Activated T-cell treated with anti-CD3 and anti-CD28 coated beads, Interleukin-2, amount 50 U/mL, for 24 hours (primary cell): ENCODE results near the gene ALOX5.
A peak's percentile ranks its signal among the peaks of the same experiment; 100 is the strongest.
"Not testable (repeated sequence)": the region's sequence is repeated elsewhere in the genome, so short reads cannot be mapped to it uniquely, and the experiment has no call there.

Experiments used
- DNase-seq: peaks from one replicate; pipeline ENCODE4 v3.0.0-alpha.2; 2020
- H3K27ac Mint-ChIP-seq: 2 replicates; pipeline ENCODE4 v1.8.0; 2020; ENCODE audit warnings: mild to moderate bottlenecking, mixed read lengths
- H3K27me3 Mint-ChIP-seq: 2 replicates; pipeline ENCODE4 v1.8.0; 2020; ENCODE audit warnings: mixed read lengths
- H3K36me3 Mint-ChIP-seq: 2 replicates; pipeline ENCODE4 v1.8.0; 2020; ENCODE audit warnings: low read depth, mixed read lengths
- H3K4me1 Mint-ChIP-seq: 2 replicates; pipeline ENCODE4 v1.8.0; 2020; ENCODE audit warnings: low read depth, mixed read lengths
- H3K4me3 Mint-ChIP-seq: 2 replicates; pipeline ENCODE4 v1.8.0; 2020; ENCODE audit warnings: mild to moderate bottlenecking, moderate library complexity, mixed read lengths
- H3K9me3 Mint-ChIP-seq: 2 replicates; pipeline ENCODE4 v1.8.0; 2020; ENCODE audit warnings: mixed read lengths

ALOX5 gene

DNA sequence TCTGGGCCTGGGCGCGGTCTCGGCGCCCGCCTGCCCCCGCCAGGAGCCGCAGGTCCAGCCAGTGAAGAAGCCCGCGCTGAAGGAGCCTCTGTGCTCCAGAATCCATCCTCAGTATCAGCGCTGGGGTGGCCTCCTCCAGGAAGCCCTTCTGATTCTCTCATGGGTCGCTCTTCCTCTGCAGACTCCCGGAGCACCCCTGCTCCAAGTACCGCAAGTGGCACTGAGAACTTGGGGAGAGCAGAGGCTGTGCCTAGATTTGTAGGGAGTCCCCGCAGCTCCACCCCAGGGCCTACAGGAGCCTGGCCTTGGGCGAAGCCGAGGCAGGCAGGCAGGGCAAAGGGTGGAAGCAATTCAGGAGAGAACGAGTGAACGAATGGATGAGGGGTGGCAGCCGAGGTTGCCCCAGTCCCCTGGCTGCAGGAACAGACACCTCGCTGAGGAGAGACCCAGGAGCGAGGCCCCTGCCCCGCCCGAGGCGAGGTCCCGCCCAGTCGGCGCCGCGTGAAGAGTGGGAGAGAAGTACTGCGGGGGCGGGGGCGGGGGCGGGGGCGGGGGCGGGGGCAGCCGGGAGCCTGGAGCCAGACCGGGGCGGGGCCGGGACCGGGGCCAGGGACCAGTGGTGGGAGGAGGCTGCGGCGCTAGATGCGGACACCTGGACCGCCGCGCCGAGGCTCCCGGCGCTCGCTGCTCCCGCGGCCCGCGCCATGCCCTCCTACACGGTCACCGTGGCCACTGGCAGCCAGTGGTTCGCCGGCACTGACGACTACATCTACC is at the start of gene ALOX5:
ALOX5 (plus strand) TSS at position 641 of the 774 bp plus-strand sequence; CDS start at position 705, 64 bp downstream.
- Mint-ChIP-seq H3K9me3 (no peaks in the 10 kb centered on the region), H3K4me1 (peaks cover 9% of the 10 kb centered on the region), H3K27me3 (peaks cover 75% of the 10 kb centered on the region), H3K27ac (peak within 1 kb of the TSS; percentile 18), H3K36me3 (no peaks in the 10 kb centered on the region), H3K4me3 (peak within 1 kb of the TSS; percentile 76)
- peak; percentile 51 for DNase-seq

DNA sequence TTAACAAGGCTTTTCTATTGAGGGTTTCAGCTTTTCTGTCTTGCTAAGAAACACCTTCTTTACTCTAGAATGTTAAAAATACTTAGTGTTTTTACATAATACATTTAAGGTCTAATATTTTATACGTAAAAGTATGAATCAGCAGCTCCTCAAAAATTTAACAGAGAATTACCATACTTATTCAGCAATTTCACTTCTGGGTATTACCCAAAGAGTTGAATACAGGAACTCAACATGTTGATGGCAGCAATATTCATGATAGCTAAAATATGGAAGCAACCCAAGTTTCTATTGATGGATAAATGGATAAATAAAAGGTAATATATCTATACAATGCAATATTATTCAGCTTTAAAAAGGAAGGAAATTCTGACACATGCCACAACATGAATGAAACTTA is 48.9 kb upstream of the ALOX5 start:
- Mint-ChIP-seq H3K9me3 (peaks cover 19% of the 10 kb centered on the region), H3K4me1 (no peaks in the 10 kb centered on the region), H3K4me3 (no peak overlapping the region), H3K27me3 (peaks cover 22% of the 10 kb centered on the region), H3K27ac (no peak overlapping the region), H3K36me3 (no peaks in the 10 kb centered on the region)
- DNase-seq = no peak

DNA sequence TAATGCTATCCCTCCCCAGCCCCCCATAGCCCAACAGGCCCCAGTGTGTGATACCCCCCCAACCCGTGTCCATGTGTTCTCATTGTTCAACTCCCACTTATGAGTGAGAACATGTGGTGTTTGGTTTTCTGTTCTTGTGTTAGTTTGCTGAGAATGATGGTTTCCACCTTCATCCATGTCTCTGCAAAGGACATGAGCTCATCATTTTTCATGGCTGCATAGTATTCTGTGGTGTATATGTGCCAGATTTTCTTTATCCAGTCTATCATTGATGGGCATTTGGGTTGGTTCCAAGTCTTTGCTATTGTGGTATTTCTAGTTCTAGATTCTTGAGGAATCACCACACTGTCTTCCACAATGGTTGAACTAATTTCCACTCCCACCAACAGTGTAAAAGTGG is 47.2 kb upstream of the ALOX5 start:
- Mint-ChIP-seq H3K9me3 (peaks cover 19% of the 10 kb centered on the region), H3K27me3 (peaks cover 21% of the 10 kb centered on the region)
- DNase-seq, H3K27ac Mint-ChIP-seq, H3K4me3 Mint-ChIP-seq, H3K4me1 Mint-ChIP-seq, H3K36me3 Mint-ChIP-seq: not testable (repeated sequence)

DNA sequence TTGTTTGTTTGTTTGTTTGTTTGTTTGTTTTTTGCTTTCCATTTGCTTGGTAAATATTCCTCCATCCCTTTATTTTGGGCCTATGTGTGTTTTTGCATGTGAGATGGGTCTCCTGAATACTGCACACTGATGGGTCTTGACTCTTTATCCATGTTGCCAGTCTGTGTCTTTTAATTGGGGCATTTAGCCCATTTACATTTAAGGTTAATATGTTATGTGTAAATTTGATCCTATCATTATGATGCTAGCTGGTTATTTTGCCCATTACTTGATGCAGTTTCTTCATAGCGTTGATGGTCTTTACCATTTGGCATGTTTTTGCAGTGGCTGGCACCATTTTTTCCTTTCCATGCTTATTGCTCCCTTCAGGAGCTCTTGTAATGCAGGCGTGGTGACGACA is 42.2 kb upstream of the ALOX5 start:
- H3K4me1 Mint-ChIP-seq, DNase-seq, H3K4me3 Mint-ChIP-seq, H3K36me3 Mint-ChIP-seq, H3K27ac Mint-ChIP-seq: not testable (repeated sequence)
- H3K27me3 Mint-ChIP-seq = peaks cover 39% of the 10 kb centered on the region
- H3K9me3 Mint-ChIP-seq = peaks cover 15% of the 10 kb centered on the region

DNA sequence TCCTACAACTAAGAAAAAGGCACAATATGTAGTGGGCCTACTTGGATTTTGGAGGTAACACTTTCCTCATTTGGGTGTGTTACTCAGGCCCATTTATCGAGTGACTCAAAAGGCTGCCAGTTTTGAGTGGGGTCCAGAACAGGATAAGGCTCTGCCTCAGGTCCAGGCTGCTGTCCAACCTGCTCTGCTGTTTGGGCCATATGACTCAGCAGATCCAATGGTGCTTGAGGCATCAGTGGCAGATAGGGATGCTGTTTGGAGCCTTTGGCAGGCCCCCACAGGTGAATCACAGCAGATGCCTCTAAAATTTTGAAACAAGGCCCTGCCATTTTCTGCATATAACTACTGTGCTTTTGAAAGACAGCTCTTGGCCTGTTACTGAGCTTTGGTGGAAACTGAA is 34.1 kb upstream of the ALOX5 start:
- Mint-ChIP-seq H3K4me1 (no peaks in the 10 kb centered on the region), H3K27me3 (peaks cover 6% of the 10 kb centered on the region), H3K4me3 (no peak overlapping the region), H3K36me3 (no peaks in the 10 kb centered on the region), H3K9me3 (no peaks in the 10 kb centered on the region), H3K27ac (no peak overlapping the region)
- DNase-seq = no peak

DNA sequence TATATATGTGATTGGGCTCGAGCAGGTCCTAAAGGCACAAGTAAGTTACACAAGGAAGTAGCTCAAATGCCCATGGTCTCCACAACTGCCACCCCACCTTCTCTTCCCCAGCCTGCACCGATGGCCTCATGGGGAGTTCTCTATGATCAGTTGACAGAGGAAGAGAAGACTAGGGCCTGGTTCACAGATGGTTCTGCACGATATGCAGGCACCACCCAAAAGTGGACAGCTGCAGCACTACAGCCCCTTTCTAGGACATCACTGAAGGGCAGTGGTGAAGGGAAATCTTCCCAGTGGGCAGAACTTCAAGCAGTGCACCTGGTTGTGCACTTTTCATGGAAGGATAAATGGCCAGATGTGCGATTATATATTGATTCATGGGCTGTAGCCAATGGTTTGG is 33.6 kb upstream of the ALOX5 start:
- not testable (repeated sequence) for H3K4me3 Mint-ChIP-seq, DNase-seq, H3K27ac Mint-ChIP-seq, H3K36me3 Mint-ChIP-seq, H3K27me3 Mint-ChIP-seq, H3K4me1 Mint-ChIP-seq, H3K9me3 Mint-ChIP-seq

DNA sequence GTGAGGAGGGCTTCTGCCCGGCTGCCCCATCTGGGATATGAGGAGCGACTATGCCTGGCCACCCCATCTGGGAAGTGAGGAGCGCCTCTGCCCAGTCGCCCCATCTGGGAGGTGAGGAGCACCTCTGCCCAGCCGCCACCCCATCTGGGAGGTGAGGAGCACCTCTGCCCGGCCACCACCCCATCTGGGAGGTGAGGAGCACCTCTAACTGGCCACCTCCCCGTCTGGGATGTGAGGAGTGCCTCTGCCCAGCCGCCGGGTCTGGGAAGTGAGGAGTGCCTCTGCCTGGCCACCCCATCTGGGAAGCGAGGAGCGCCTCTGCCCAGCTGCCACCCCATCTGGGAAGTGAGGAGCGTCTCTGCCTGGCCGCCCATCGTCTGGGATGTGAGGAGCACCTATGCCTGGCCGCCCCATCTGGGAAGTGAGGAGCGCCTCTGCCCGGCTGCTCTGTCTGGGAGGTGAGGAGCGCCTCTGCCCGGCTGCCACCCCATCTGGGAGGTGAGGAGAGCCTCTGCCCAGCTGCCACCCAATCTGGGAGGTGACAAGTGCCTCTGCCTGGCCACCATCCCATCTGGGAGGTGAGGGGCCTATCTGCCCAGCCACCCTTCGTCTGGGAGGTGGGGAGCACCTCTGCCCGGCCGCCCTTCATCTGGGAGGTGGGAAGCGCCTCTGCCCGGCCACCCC is 27.2 kb upstream of the ALOX5 start:
- not testable (repeated sequence) for H3K4me1 Mint-ChIP-seq, H3K27me3 Mint-ChIP-seq

DNA sequence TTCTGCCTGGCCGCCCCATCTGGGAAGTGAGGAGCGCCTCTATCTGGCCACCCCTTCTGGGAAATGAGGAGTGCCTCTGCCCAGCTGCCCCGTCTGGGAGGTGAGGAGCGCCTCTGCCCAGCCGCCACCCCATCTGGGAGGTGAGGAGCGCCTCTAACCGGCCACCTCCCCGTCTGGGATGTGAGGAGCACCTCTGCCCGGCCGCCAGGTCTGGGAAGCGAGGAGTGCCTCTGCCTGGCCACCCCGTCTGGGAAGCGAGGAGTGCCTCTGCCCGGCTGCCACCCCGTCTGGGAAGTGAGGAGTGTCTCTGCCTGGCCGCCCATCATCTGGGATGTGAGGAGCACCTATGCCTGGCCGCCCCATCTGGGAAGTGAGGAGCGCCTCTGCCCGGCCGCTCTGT is 26.6 kb upstream of the ALOX5 start:
- DNase-seq, H3K36me3 Mint-ChIP-seq, H3K4me3 Mint-ChIP-seq, H3K9me3 Mint-ChIP-seq, H3K4me1 Mint-ChIP-seq, H3K27ac Mint-ChIP-seq: not testable (repeated sequence)
- peaks cover 10% of the 10 kb centered on the region for H3K27me3 Mint-ChIP-seq

More for the DNA sequence above, 27.2 kb upstream of the ALOX5 start:
- not testable (repeated sequence) for DNase-seq, H3K9me3 Mint-ChIP-seq, H3K27ac Mint-ChIP-seq, H3K4me3 Mint-ChIP-seq, H3K36me3 Mint-ChIP-seq

DNA sequence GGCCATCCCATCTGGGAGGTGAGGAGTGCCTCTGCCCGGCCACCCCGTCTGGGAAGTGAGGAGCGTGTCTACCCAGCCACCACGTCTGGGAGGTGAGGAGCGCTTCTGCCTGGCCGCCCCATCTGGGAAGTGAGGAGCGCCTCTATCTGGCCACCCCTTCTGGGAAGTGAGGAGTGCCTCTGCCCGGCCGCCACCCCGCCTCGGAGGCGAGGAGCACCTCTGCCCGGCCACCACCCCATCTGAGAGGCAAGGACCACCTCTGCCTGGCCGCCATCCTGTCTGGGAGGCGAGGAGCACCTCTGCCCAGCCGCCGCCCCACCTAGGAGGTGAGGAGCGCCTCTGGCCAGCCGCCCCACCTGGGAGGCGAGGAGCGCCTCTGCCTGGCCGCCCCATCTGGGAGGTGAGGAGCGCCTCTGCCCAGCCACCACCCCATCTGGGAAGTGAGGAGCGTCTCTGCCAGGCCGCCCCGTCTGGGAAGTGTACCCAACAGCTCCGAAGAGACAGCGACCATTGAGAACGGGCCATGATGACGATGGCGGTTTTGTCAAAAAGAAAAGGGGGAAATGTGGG is 25.7 kb upstream of the ALOX5 start:
- H3K36me3 Mint-ChIP-seq, H3K4me1 Mint-ChIP-seq, DNase-seq, H3K9me3 Mint-ChIP-seq, H3K4me3 Mint-ChIP-seq, H3K27ac Mint-ChIP-seq: not testable (repeated sequence)
- H3K27me3 Mint-ChIP-seq = peaks cover 10% of the 10 kb centered on the region

DNA sequence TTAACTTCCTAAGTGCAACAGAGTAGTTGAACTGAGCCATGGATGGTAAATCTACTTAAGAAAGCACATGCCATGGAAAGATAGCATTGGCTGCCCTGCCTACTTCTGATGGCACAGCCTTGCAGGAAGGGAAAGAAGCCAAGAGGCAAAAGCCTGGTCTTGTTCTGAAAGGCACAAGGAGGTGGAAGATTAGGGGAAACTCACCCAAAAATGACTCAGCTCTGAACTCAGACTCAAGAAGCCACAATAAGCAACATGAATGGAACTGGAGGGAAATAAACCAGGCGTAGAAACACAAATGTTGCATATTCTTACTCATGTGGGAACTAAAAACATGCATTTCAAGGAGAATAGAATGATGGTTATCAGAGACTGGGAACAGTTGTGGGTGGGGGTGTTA is 20.8 kb upstream of the ALOX5 start:
- Mint-ChIP-seq H3K36me3 (no peaks in the 10 kb centered on the region), H3K4me3 (no peak overlapping the region), H3K27ac (peak overlapping the region; percentile 88), H3K27me3 (peaks cover 16% of the 10 kb centered on the region), H3K4me1 (peaks cover 20% of the 10 kb centered on the region), H3K9me3 (no peaks in the 10 kb centered on the region)
- DNase-seq = no peak

DNA sequence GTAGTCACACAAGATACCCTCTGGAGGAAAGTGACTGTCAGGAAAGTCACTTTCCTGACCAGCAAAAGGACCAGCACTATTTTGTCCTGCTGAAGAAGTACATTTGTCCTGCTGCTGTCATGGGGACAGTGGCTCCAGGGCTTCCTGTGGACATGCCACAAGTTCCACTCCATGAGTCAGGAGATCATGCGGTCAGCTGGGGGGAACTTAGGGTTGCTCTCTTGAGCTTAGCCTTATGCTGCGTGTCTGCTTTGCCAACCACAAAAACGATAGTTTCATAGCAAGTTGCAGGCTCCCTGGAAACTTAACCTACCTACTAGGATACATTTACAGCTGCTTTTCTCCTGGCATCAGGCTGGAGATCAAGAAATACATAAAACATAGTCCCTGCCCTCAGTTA is 19.8 kb upstream of the ALOX5 start:
- Mint-ChIP-seq H3K27me3 (peaks cover 18% of the 10 kb centered on the region), H3K36me3 (no peaks in the 10 kb centered on the region), H3K27ac (no peak overlapping the region), H3K4me1 (peaks cover 21% of the 10 kb centered on the region), H3K9me3 (no peaks in the 10 kb centered on the region), H3K4me3 (no peak overlapping the region)
- no peak for DNase-seq

DNA sequence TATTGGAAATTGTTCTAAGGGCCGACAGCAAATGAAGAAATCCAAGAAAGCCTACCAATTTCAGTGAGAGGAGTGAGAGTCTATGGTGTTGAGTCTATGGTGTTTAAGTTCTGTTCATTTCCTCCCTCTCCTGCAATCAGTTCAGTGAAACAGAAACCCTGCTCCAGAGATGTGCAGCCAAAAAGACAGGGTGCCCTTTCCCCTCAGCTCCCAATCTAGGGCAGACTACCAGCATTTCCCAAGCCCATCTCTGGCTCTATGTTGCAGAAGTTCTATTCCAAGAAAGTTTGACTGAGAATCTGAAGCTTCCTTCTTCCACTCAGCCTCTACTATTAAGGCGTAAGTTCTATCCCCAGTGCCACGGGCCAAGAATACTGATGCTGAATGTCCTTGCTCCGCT is 18.5 kb upstream of the ALOX5 start:
- peaks cover 21% of the 10 kb centered on the region for H3K4me1 Mint-ChIP-seq
- no peak overlapping the region for H3K27ac Mint-ChIP-seq
- no peaks in the 10 kb centered on the region for H3K9me3 Mint-ChIP-seq
- peaks cover 24% of the 10 kb centered on the region for H3K27me3 Mint-ChIP-seq
- no peak for DNase-seq
- no peaks in the 10 kb centered on the region for H3K36me3 Mint-ChIP-seq
- H3K4me3 Mint-ChIP-seq = no peak overlapping the region

DNA sequence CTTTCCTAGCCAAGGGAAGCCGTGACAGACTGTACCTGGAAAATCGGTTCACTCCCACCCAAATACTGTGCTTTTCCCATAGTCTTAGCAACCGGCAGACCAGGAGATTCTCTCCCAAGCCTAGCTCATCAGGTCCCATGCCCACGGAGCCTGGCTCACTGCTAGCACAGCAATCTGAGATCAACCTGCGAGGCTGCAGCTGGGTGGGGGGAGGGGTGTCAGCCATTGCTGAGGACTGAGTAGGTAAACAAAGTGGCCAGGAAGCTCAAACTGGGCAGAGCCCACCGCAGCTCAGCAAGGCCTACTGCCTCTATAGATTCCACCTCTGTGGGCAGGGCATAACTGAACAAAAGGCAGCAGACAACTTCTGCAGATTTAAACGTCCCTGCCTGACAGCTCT is 15.1 kb upstream of the ALOX5 start:
- H3K9me3 Mint-ChIP-seq, H3K36me3 Mint-ChIP-seq, H3K4me3 Mint-ChIP-seq, DNase-seq, H3K27ac Mint-ChIP-seq: not testable (repeated sequence)
- H3K27me3 Mint-ChIP-seq = peaks cover 44% of the 10 kb centered on the region
- H3K4me1 Mint-ChIP-seq = peaks cover 15% of the 10 kb centered on the region

DNA sequence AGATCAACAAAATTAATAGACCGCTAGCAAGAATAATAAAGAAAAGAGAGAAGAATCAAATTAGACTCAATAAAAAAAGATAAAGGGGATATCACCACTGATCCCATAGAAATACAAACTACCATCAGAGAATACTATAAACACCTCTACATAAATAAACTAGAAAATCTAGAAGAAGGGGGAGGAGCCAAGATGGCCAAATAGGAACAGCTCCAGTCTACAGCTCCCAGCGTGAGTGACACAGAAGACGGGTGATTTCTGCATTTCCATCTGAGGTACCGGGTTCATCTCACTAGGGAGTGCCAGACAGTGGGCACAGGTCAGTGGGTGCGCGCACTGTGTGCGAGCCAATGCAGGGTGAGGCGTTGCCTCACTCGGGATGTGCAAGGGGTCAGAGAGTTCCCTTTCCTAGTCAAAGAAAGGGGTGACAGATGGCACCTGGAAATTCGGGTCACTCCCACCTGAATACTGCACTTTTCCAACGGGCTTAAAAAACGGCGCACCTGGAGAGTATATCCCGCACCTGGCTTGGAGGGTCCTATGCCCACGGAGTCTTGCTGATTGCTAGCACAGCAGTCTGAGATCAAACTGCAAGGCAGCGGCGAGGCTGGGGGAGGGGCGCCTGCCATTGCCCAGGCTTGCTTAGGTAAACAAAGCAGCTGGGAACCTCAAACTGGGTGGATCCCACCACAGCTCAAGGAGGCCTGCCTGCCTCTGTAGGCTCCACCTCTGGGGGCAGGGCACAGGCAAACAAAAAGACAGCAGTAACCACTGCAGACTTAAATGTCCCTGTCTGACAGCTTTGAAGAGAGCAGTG is 11.8 kb upstream of the ALOX5 start:
- H3K4me1 Mint-ChIP-seq = peaks cover 11% of the 10 kb centered on the region
- H3K4me3 Mint-ChIP-seq = not testable (repeated sequence)

More for the DNA sequence above, 11.8 kb upstream of the ALOX5 start:
- not testable (repeated sequence) for DNase-seq, H3K27ac Mint-ChIP-seq, H3K9me3 Mint-ChIP-seq, H3K36me3 Mint-ChIP-seq
- H3K27me3 Mint-ChIP-seq = peaks cover 58% of the 10 kb centered on the region
